HG03457 (cell line): ENCODE results near the gene ZIC5.
A peak's percentile ranks its signal among the peaks of the same experiment; 100 is the strongest.

Source experiments
- ATAC-seq: cut with Tn5 transposase; IDR thresholded peaks from one replicate; pipeline ENCODE4 v1.9.1; 2021; ENCODE audit warnings: moderate number of reproducible peaks; ENCODE audit not compliant: unreplicated experiment

The ZIC5 gene

GRCh38 chr13:99938635-99939034 lies 32.9 kb downstream of the ZIC5 start:
- ATAC-seq = no peak

GRCh38 chr13:99935772-99936171 lies 35.8 kb downstream of the ZIC5 start:
- ATAC-seq = no peak

GRCh38 chr13:99932912-99933311 lies 38.7 kb downstream of the ZIC5 start:
- ATAC-seq = no peak

DNA sequence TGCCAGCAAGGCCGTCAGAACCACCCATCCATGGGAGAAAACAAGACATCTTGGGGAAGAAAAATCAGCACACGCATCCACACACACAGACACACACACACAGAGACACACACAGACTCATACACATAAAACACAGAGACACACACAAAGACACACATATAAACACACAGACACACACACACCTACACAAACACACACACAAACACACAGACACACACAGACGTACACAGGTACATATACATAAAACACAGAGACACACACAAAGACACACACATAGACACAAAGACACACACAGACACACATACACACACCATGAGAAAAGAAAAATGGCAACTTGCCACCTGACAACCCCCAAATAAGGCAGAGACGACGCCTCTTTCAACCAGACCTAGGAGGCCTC lies 40.6 kb downstream of the ZIC5 start:
- ATAC-seq = no peak

GRCh38 chr13:99929866-99930265 lies 41.7 kb downstream of the ZIC5 start:
- no peak for ATAC-seq

GRCh38 chr13:99926014-99926731 lies 45.4 kb downstream of the ZIC5 start:
- ATAC-seq = no peak

DNA sequence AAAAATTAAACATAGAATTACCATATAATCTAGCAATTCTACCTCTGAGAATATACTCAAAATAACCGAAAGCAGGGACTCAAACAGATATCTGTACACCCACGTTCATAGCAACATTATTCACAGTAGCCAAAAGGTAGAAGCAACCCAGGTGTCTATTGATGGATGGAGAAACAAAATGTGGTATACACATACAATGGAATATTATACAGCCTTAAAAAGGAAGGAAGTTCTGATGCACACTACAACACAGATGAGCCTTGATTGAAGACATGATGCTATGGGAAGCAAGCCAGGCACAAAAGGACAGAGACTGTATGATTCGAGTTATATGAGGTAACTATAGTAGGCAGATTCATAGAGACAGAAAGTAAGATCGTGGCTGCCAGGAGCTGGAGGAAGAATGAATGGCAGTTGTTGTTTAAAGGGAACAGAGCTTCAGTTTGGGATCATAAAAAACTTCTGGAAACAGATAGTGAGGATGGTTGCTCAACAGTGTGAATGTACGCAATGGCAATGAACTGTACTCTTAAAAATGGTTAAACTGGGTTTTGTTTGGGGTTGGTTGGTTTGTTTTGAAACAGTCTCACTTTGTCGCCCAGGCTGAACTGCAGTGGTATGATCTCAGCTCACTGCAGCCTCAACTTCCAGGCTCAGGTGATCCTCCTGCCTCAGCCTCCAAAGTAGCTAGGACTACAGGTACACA lies 47.5 kb downstream of the ZIC5 start:
- no peak for ATAC-seq

DNA sequence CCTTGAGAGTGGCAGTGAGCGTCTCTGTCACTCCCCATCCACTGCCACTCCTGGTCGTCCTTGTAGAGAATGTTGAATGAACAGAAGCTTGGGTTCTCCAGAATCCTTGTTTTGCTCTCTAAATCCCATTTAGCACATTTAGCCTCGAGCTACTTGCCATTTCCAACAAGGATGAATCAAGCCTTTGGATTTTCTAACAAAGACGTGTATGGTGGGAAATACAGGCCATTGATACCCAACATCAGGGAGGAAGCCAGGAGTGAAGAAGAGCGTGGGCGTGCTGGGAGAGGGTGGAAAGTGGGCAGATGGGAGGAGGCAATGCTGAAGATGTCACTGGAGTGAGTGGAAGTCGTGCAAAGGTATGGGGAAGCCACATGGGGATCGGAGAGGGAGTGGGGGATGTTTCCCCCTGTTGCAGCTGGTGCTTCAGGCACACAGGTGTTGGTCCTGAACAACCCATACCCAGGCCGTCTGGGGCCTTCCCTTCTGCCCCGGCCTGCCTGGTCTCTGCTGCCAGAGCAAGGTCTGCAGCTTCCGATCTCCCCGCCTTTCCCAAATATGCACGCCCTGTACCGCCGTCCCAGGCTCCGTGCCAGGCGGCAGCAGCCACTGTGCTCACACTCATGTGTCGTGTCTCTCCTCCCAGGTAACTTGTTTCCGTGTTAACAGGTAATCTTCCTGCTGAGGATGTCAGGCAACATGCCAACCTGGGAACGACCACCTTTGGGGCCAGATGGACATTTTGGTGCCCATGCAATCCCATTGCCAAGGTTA lies 48.7 kb downstream of the ZIC5 start:
- ATAC-seq = no peak

DNA sequence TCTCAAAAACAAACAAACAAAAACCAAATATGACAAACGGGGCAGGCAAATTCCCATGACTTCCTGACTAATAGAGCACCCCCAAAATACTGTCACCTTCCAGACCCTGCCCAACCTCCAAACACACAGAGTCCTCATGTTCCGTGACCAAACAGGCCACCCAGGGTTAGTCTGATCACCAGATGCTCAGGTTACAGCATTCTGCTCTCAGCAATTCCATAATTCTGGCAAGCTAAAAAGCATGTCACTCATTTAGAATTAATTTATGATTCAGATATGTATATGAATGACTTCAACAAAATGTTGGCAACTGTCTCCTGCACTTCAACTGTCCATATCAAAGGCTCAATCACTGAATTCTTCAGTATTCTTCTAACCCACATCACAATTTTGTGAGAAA lies 52.4 kb downstream of the ZIC5 start:
- ATAC-seq = no peak

GRCh38 chr13:99916366-99917103 lies 55.0 kb downstream of the ZIC5 start:
- ATAC-seq = peak; percentile 67

- no peak for ATAC-seq
Measured at GRCh38 chr13:99913167-99913566, 58.4 kb downstream of the ZIC5 start.
